ENCODE measurements around the gene FAM216B. TPM values are rescaled to one million over a fixed set of nuclear protein-coding genes. Genes with fewer than 3 reads are reported as not detected.

FAM216B gene
- polyA plus RNA-seq, 1 of the 3 experiments (the other 2 are of a cell fraction): not detected

- no peaks in the 10 kb centered on the region for H4K20me1 ChIP-seq (ENCODE audit: insufficient read depth)
- no peak for DNase-seq
- TF ChIP-seq IRF3 (IDR thresholded peaks at IDR 0.05; ENCODE audit: low read depth, low read length) (no peak), MAX (IDR thresholded peaks at IDR 0.05; ENCODE audit: low read depth) (no peak), JUND (IDR thresholded peaks at IDR 0.05) (no peak), CHD2 (IDR thresholded peaks at IDR 0.05; ENCODE audit: low read length, partially characterized antibody) (no peak), GATA2 (CRISPR knock-in tag; IDR thresholded peaks at IDR 0.05) (no peak), USF2 (IDR thresholded peaks at IDR 0.05; ENCODE audit: borderline replicate concordance, low read depth, low read length) (no peak), FOXM1 (IDR thresholded peaks at IDR 0.05; ENCODE audit: low read depth) (no peak), MEF2A (IDR thresholded peaks at IDR 0.05; ENCODE audit: borderline replicate concordance, low read depth) (no peak), EP300 (IDR thresholded peaks at IDR 0.05; ENCODE audit: borderline replicate concordance in 1 of 2, low read depth in 1 of 2, low read length in 1 of 2) (no peak), FOXJ3 (CRISPR knock-in tag; IDR thresholded peaks at IDR 0.05) (no peak), FOSL2 (IDR thresholded peaks at IDR 0.05; ENCODE audit: borderline replicate concordance, low read depth) (no peak), TEAD4 (IDR thresholded peaks at IDR 0.05; ENCODE audit: borderline replicate concordance, insufficient read depth) (no peak), SIN3A (IDR thresholded peaks at IDR 0.05; ENCODE audit: borderline replicate concordance, low read depth, low read length) (no peak), POLR2AphosphoS5 (IDR thresholded peaks at IDR 0.05; ENCODE audit: low read depth, low read length) (no peak), NFIC (IDR thresholded peaks at IDR 0.05; ENCODE audit: borderline replicate concordance) (no peak)
- TF ChIP-seq, protein P1, sequence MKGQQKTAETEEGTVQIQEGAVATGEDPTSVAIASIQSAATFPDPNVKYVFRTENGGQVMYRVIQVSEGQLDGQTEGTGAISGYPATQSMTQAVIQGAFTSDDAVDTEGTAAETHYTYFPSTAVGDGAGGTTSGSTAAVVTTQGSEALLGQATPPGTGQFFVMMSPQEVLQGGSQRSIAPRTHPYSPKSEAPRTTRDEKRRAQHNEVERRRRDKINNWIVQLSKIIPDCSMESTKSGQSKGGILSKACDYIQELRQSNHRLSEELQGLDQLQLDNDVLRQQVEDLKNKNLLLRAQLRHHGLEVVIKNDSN (IDR thresholded peaks at IDR 0.05; ENCODE audit: borderline replicate concordance, low read depth): no peak
- TF ChIP-seq, protein P2, sequence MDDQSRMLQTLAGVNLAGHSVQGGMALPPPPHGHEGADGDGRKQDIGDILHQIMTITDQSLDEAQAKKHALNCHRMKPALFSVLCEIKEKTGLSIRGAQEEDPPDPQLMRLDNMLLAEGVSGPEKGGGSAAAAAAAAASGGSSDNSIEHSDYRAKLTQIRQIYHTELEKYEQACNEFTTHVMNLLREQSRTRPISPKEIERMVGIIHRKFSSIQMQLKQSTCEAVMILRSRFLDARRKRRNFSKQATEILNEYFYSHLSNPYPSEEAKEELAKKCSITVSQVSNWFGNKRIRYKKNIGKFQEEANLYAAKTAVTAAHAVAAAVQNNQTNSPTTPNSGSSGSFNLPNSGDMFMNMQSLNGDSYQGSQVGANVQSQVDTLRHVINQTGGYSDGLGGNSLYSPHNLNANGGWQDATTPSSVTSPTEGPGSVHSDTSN (IDR thresholded peaks at IDR 0.05): no peak
- TF ChIP-seq, protein P3, sequence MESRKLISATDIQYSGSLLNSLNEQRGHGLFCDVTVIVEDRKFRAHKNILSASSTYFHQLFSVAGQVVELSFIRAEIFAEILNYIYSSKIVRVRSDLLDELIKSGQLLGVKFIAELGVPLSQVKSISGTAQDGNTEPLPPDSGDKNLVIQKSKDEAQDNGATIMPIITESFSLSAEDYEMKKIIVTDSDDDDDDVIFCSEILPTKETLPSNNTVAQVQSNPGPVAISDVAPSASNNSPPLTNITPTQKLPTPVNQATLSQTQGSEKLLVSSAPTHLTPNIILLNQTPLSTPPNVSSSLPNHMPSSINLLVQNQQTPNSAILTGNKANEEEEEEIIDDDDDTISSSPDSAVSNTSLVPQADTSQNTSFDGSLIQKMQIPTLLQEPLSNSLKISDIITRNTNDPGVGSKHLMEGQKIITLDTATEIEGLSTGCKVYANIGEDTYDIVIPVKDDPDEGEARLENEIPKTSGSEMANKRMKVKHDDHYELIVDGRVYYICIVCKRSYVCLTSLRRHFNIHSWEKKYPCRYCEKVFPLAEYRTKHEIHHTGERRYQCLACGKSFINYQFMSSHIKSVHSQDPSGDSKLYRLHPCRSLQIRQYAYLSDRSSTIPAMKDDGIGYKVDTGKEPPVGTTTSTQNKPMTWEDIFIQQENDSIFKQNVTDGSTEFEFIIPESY (IDR thresholded peaks at IDR 0.05; ENCODE audit: borderline replicate concordance, low read depth): no peak
- H3K36me3 ChIP-seq (replicated peaks in 1 of 2; ENCODE audit: control insufficient read depth in 1 of 2, insufficient read depth in 2 of 2, low read length in 1 of 2): no peaks in the 10 kb centered on the region
- H3F3A ChIP-seq (replicated peaks; ENCODE audit: insufficient read depth): no peaks in the 10 kb centered on the region
- H3K4me2 ChIP-seq: no peak overlapping the region
- ChIA-PET POLR2A (no interaction called here), CTCF (no interaction called here)
- H3K27ac ChIP-seq (ENCODE audit: low read depth in 2 of 2, low read length in 1 of 2): no peak overlapping the region
- no peaks in the 10 kb centered on the region for H3K79me2 ChIP-seq (ENCODE audit: insufficient read depth)
- no peaks in the 10 kb centered on the region for H3K9me2 ChIP-seq
- H3K9me3 ChIP-seq: no peaks in the 10 kb centered on the region
- H3K9ac ChIP-seq: no peak overlapping the region
- 88% methylated on average over 2 of the region's 2 CpGs for WGBS (ENCODE audit: low lambda C conversion rate)
- no peak overlapping the region for H3K4me3 ChIP-seq (ENCODE audit: low read depth in 2 of 2, low read length in 1 of 2)
- H3K27me3 ChIP-seq (ENCODE audit: insufficient read depth): no peaks in the 10 kb centered on the region
- no peak overlapping the region for H2AFZ ChIP-seq (ENCODE audit: low read depth)
- peaks cover 0 to 8% of the 10 kb centered on the region in 2 experiments; a peak in 1 of 4 replicates for H3K4me1 ChIP-seq (ENCODE audit: control insufficient read depth in 1 of 2, insufficient read depth in 2 of 2, low read depth in 1 of 2, low read length in 1 of 2)
Measured at GRCh38 chr13:42752731-42753130, 28.7 kb upstream of the FAM216B start.
